GM12892 (cell line): ENCODE data around the gene ABCB9.

Experiments used
- POLR2A ChIP-seq: IDR thresholded peaks from 2 replicates; pipeline ENCODE4 v1.6.1; 2011; ENCODE audit warnings: low read depth, low read length, control low read depth
- POLR2AphosphoS5 ChIP-seq: IDR thresholded peaks from 2 replicates; pipeline ENCODE4 v1.6.1; 2011; ENCODE audit warnings: low read depth, low read length, control low read depth

DNA sequence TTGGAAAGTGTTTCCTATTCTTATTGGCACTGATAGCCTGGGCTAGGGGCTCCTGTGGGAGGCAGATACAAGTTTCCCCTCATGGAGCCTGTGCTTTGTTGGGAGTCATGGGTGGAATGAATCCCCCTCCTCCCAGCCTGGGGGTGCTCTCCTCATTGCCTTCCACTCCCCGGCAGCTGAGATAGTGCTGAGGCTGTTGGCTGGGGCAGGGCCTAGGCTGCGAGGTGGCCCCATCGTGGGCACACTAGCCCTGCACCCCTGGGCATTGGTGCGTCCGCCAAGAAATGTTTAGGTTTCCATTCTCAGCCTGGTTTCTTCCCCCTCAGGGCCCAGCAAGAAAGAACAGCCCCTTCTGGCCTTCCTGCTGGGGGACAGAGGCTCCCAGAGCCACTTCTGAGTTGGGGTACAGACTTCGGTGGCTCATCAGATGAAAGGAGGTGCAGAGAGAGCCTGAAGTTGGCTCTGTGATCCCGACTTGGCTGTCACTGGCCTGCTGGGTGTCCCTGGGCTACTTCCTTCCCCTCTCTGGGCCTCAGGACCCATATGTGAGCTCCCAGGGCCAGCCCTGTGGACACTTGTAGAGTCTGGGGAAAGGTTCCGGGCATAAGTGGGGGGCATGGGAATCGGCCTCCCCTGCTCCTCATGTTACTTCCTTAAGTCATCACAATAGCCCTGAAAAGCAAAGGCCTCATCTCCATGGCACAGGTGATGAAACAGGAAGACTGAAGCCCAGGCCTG is 11.6 kb upstream of the ABCB9 start:
- TF ChIP-seq POLR2A (no peak), POLR2AphosphoS5 (no peak)
